Measurements from ENCODE around the gene TBXA2R. TPM values are rescaled to one million over a fixed set of nuclear protein-coding genes. Genes with fewer than 3 reads are reported as not detected.

TBXA2R gene
- total RNA-seq, 1 experiment from 2014 or later, result 1.3 TPM

- TF ChIP-seq, protein P1, sequence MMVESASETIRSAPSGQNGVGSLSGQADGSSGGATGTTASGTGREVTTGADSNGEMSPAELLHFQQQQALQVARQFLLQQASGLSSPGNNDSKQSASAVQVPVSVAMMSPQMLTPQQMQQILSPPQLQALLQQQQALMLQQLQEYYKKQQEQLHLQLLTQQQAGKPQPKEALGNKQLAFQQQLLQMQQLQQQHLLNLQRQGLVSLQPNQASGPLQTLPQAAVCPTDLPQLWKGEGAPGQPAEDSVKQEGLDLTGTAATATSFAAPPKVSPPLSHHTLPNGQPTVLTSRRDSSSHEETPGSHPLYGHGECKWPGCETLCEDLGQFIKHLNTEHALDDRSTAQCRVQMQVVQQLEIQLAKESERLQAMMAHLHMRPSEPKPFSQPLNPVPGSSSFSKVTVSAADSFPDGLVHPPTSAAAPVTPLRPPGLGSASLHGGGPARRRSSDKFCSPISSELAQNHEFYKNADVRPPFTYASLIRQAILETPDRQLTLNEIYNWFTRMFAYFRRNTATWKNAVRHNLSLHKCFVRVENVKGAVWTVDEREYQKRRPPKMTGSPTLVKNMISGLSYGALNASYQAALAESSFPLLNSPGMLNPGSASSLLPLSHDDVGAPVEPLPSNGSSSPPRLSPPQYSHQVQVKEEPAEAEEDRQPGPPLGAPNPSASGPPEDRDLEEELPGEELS (CRISPR knock-in tag; IDR thresholded peaks at IDR 0.05), result no peak
- TF ChIP-seq ZNF317 (CRISPR knock-in tag; IDR thresholded peaks at IDR 0.05; ENCODE audit: borderline replicate concordance, low read depth) (no peak), ESRRA (CRISPR knock-in tag; IDR thresholded peaks at IDR 0.05; ENCODE audit: borderline replicate concordance) (no peak)
Observed at GRCh38 chr19:3595521-3596061, 11.1 kb downstream of the TBXA2R start (continued).

- peak; percentile 69 for DNase-seq (ENCODE audit: low spot score)
- ChIA-PET POLR2A (interaction anchor here (3.4 kb wide), 1 partner anchor 16 kb away, joined by 12 read pairs; no protein-coding TSS in a partner anchor), CTCF (interaction anchor here (0.6 to 4.1 kb wide), 10 partner anchors 9 to 288 kb away, joined by 3 to 25 read pairs (median 6); no protein-coding TSS in a partner anchor)
- peaks cover 27% of the 10 kb centered on the region for H3K27me3 Mint-ChIP-seq (ENCODE audit: low read depth)
- no peaks in the 10 kb centered on the region for H3K4me1 Mint-ChIP-seq
- no peak overlapping the region for H3K27ac Mint-ChIP-seq
- ATAC-seq, result peak; percentile 95
- H3K4me3 Mint-ChIP-seq, result no peak overlapping the region
- peaks cover 17% of the 10 kb centered on the region for H3K9me3 Mint-ChIP-seq
- 0 out of 2 replicates have a peak, but pooled peaks cover 2% of the 10 kb centered on the region for H3K36me3 Mint-ChIP-seq
- TF ChIP-seq JAZF1 (CRISPR knock-in tag; IDR thresholded peaks at IDR 0.05) (no peak), GABPB1 (CRISPR knock-in tag; IDR thresholded peaks at IDR 0.05) (no peak), MXD4 (CRISPR knock-in tag; IDR thresholded peaks at IDR 0.05; ENCODE audit: borderline replicate concordance) (no peak), ZNF396 (CRISPR knock-in tag; IDR thresholded peaks at IDR 0.05; ENCODE audit: borderline replicate concordance) (no peak), RORB (CRISPR knock-in tag; IDR thresholded peaks at IDR 0.05) (no peak), CTCF (IDR thresholded peaks at IDR 0.05) (no peak), RELA (CRISPR knock-in tag; IDR thresholded peaks at IDR 0.05; ENCODE audit: borderline replicate concordance) (no peak), SOX15 (CRISPR knock-in tag; IDR thresholded peaks at IDR 0.05) (no peak), OVOL2 (CRISPR knock-in tag; IDR thresholded peaks at IDR 0.05; ENCODE audit: borderline replicate concordance) (no peak), ZNF121 (CRISPR knock-in tag; IDR thresholded peaks at IDR 0.05) (no peak), TCF7 (CRISPR knock-in tag; IDR thresholded peaks at IDR 0.05; ENCODE audit: low read depth) (no peak), JUN (CRISPR knock-in tag; IDR thresholded peaks at IDR 0.05) (no peak), STAT6 (CRISPR knock-in tag; conservative IDR thresholded peaks at IDR 0.05; ENCODE audit: low read depth) (no peak), NFE2L1 (CRISPR knock-in tag; IDR thresholded peaks at IDR 0.05) (no peak), IRF2 (CRISPR knock-in tag; IDR thresholded peaks at IDR 0.05; ENCODE audit: borderline replicate concordance, low read depth) (no peak)
- TF ChIP-seq, protein P2, sequence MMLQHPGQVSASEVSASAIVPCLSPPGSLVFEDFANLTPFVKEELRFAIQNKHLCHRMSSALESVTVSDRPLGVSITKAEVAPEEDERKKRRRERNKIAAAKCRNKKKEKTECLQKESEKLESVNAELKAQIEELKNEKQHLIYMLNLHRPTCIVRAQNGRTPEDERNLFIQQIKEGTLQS (CRISPR knock-in tag; conservative IDR thresholded peaks at IDR 0.05), result no peak
- TF ChIP-seq, protein P1 (CRISPR knock-in tag; IDR thresholded peaks at IDR 0.05), result no peak
- TF ChIP-seq, protein P3, sequence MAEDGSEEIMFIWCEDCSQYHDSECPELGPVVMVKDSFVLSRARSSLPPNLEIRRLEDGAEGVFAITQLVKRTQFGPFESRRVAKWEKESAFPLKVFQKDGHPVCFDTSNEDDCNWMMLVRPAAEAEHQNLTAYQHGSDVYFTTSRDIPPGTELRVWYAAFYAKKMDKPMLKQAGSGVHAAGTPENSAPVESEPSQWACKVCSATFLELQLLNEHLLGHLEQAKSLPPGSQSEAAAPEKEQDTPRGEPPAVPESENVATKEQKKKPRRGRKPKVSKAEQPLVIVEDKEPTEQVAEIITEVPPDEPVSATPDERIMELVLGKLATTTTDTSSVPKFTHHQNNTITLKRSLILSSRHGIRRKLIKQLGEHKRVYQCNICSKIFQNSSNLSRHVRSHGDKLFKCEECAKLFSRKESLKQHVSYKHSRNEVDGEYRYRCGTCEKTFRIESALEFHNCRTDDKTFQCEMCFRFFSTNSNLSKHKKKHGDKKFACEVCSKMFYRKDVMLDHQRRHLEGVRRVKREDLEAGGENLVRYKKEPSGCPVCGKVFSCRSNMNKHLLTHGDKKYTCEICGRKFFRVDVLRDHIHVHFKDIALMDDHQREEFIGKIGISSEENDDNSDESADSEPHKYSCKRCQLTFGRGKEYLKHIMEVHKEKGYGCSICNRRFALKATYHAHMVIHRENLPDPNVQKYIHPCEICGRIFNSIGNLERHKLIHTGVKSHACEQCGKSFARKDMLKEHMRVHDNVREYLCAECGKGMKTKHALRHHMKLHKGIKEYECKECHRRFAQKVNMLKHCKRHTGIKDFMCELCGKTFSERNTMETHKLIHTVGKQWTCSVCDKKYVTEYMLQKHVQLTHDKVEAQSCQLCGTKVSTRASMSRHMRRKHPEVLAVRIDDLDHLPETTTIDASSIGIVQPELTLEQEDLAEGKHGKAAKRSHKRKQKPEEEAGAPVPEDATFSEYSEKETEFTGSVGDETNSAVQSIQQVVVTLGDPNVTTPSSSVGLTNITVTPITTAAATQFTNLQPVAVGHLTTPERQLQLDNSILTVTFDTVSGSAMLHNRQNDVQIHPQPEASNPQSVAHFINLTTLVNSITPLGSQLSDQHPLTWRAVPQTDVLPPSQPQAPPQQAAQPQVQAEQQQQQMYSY (CRISPR knock-in tag; IDR thresholded peaks at IDR 0.05), result no peak
Observed at GRCh38 chr19:3593156-3593555, 13.5 kb downstream of the TBXA2R start.
